CD14-positive monocyte (primary cell): ENCODE results near the gene KNG1. TPM values are rescaled to one million over a fixed set of nuclear protein-coding genes. Genes with fewer than 3 reads are reported as not detected.
"Not testable (repeated sequence)": the region's sequence is repeated elsewhere in the genome, so short reads cannot be mapped to it uniquely, and the experiment has no call there.

ENCODE experiments used
- DNase-seq, 3 donors: peaks; one replicate each; pipeline ENCODE4 v3.0.0-alpha.2; 2011 to 2022
- H2AFZ ChIP-seq: 2 replicates; pipeline ENCODE4 v1.6.0; 2012; ENCODE audit warnings: mild to moderate bottlenecking, low read depth, low read length, inconsistent platforms; ENCODE audit not compliant: insufficient read depth, poor library complexity, severe bottlenecking
- H3K27ac ChIP-seq, 2 donors: 1 replicate in 1 of 2; 2 replicates in 1 of 2; pipeline ENCODE4 v1.5.1; 2012 to 2013; ENCODE audit warnings: low read length in 2 of 2, control low read depth in 1 of 2, inconsistent platforms in 1 of 2, low read depth in 1 of 2, mild to moderate bottlenecking in 1 of 2
- H3K27me3 ChIP-seq, 2 donors: one replicate each; pipeline versions ENCODE4 v1.6.0 to v1.6.1; 2011 to 2013; ENCODE audit warnings: low read length in 2 of 2; ENCODE audit not compliant: control insufficient read depth in 2 of 2, insufficient read depth in 2 of 2
- H3K36me3 ChIP-seq, 2 donors: replicated peaks in 1 of 2; 1 replicate in 1 of 2; 2 replicates in 1 of 2; pipeline versions ENCODE4 v1.5.1 to v1.6.1; 2012 to 2013; ENCODE audit warnings: low read length in 2 of 2, control low read depth in 1 of 2, inconsistent platforms in 1 of 2, mild to moderate bottlenecking in 1 of 2; ENCODE audit not compliant: insufficient read depth in 2 of 2, control insufficient read depth in 1 of 2
- H3K4me1 ChIP-seq, 2 donors: 1 replicate in 1 of 2; 2 replicates in 1 of 2; pipeline versions ENCODE4 v1.5.1 to v1.6.1; 2012 to 2013; ENCODE audit warnings: low read length in 2 of 2, control low read depth in 1 of 2, inconsistent platforms in 1 of 2, mild to moderate bottlenecking in 1 of 2, moderate library complexity in 1 of 2; ENCODE audit not compliant: insufficient read depth in 2 of 2, control insufficient read depth in 1 of 2
- H3K4me2 ChIP-seq: replicated peaks from 2 replicates; pipeline ENCODE3; 2012; ENCODE audit warnings: low read length, moderate library complexity, mild to moderate bottlenecking; ENCODE audit not compliant: poor library complexity, severe bottlenecking; ENCODE audit errors: extremely low read depth
- H3K4me3 ChIP-seq, 3 experiments: fragments of 200-600 bp in 1 of 3; sonication (generic) in 1 of 3; replicated peaks in 1 of 3; 1 replicate in 2 of 3; 2 replicates in 1 of 3; pipeline ENCODE4 v1.5.1; 2011 to 2013; ENCODE audit warnings: low read length in 3 of 3, mild to moderate bottlenecking in 3 of 3, control low read depth in 2 of 3, low read depth in 2 of 3, inconsistent platforms in 1 of 3, moderate library complexity in 1 of 3
- H3K79me2 ChIP-seq: 2 replicates; pipeline ENCODE4 v1.6.0; 2012; ENCODE audit warnings: mild to moderate bottlenecking, control low read depth, inconsistent platforms, low read length, moderate library complexity; ENCODE audit not compliant: insufficient read depth
- H3K9ac ChIP-seq: 2 replicates; pipeline ENCODE4 v1.6.0; 2017; ENCODE audit warnings: low read length, mild to moderate bottlenecking; ENCODE audit not compliant: insufficient read depth, poor library complexity, severe bottlenecking
- H3K9me3 ChIP-seq, 2 donors: replicated peaks in 1 of 2; 1 replicate in 1 of 2; 2 replicates in 1 of 2; pipeline versions ENCODE4 v1.5.1 to v1.6.1; 2012 to 2013; ENCODE audit warnings: low read length in 2 of 2, control low read depth in 1 of 2; ENCODE audit not compliant: control insufficient read depth in 1 of 2, insufficient read depth in 1 of 2
- H4K20me1 ChIP-seq: 2 replicates; pipeline ENCODE4 v1.6.0; 2012; ENCODE audit warnings: mild to moderate bottlenecking, low read length, control low read depth, moderate library complexity; ENCODE audit not compliant: insufficient read depth
- H3K27ac Mint-ChIP-seq, 7 donors: one replicate each; pipeline ENCODE4 v1.8.0; 2020; ENCODE audit warnings: mild to moderate bottlenecking in 7 of 7, mixed read lengths in 7 of 7, moderate library complexity in 6 of 7, inconsistent platforms in 2 of 7
- H3K27me3 Mint-ChIP-seq, 3 donors: one replicate each; pipeline ENCODE4 v1.8.0; 2021 to 2022; ENCODE audit warnings: low read depth in 3 of 3, mild to moderate bottlenecking in 3 of 3, mixed read lengths in 3 of 3, moderate library complexity in 3 of 3, inconsistent platforms in 1 of 3
- H3K36me3 Mint-ChIP-seq, 2 donors: one replicate each; pipeline ENCODE4 v1.8.0; 2020; ENCODE audit warnings: mixed read lengths in 2 of 2, inconsistent platforms in 1 of 2, mild to moderate bottlenecking in 1 of 2
- H3K4me1 Mint-ChIP-seq: one replicate; pipeline ENCODE4 v1.8.0; 2020; ENCODE audit warnings: mild to moderate bottlenecking, mixed read lengths
- H3K4me3 Mint-ChIP-seq, 2 donors: one replicate each; pipeline ENCODE4 v1.8.0; 2020; ENCODE audit warnings: mild to moderate bottlenecking in 2 of 2, mixed read lengths in 2 of 2, moderate library complexity in 1 of 2
- H3K9me3 Mint-ChIP-seq, 7 donors: one replicate each; pipeline ENCODE4 v1.8.0; 2020 to 2022; ENCODE audit warnings: mixed read lengths in 7 of 7, mild to moderate bottlenecking in 6 of 7, moderate library complexity in 6 of 7, inconsistent platforms in 2 of 7
- CTCF ChIP-seq: fragments of 200-600 bp; IDR thresholded peaks from one replicate; pipeline ENCODE4 v1.8.0; 2022; ENCODE audit warnings: antibody characterized with exemption, mild to moderate bottlenecking
- WGBS: methylation state at CpG from one replicate; pipeline ENCODE4 v1.1.5; 2013; ENCODE audit warnings: missing lambda C conversion rate; ENCODE audit not compliant: insufficient coverage; 5-methylcytosine and 5-hydroxymethylcytosine counted together
- intact Hi-C, 2 donors: fragments of 100-400 bp; cut with micrococcal nuclease; formaldehyde crosslinking; loops; one replicate each; pipeline versions ENCODE4 v1.15.0 to v1.15.1; 2023
- polyA plus RNA-seq, 3 donors: library from polyadenylated mRNA; depleted of rRNA in 1 of 3; unstranded in 2 of 3; stranded (reverse) in 1 of 3; fragments of 300-500 nt in 2 of 3; fragments of >200 nt in 1 of 3; fragmentation: Illumina TruSeq in 2 of 3; gene quantifications; 1 replicate in 2 of 3; 2 replicates in 1 of 3; pipeline ENCODE4 v1.2.3, GENCODE V29; 2012 to 2021

KNG1 gene
- polyA plus RNA-seq, 3 donors = not detected

GRCh38 chr3:186682812-186683211, 34.3 kb upstream of the KNG1 start:
- no peak overlapping the region for H3K4me2 ChIP-seq
- H3K9ac ChIP-seq = no peak overlapping the region
- Mint-ChIP-seq H3K4me3 (no peak overlapping the region), H3K9me3 (peaks cover 0 to 24% (median 12%) of the 10 kb centered on the region in 7 donors), H3K4me1 (no peaks in the 10 kb centered on the region), H3K27ac (no peak overlapping the region), H3K36me3 (no peaks in the 10 kb centered on the region), H3K27me3 (peaks cover 8 to 14% (median 13%) of the 10 kb centered on the region in 3 donors)
- no peak overlapping the region for H3K27ac ChIP-seq
- H3K4me1 ChIP-seq = no peaks in the 10 kb centered on the region
- 82% methylated on average over 2 of the region's 3 CpGs for WGBS
- peaks cover 6 to 13% of the 10 kb centered on the region in 2 donors for H3K9me3 ChIP-seq
- intact Hi-C loops = no loop called here
- H4K20me1 ChIP-seq = no peaks in the 10 kb centered on the region
- no peak overlapping the region for H2AFZ ChIP-seq
- H3K36me3 ChIP-seq = no peaks in the 10 kb centered on the region
- H3K79me2 ChIP-seq = no peaks in the 10 kb centered on the region
- TF ChIP-seq CTCF = no peak
- DNase-seq = no peak
- no peaks in the 10 kb centered on the region for H3K27me3 ChIP-seq
- H3K4me3 ChIP-seq = no peak overlapping the region

- WGBS = 88% methylated on average over 3 of the region's 3 CpGs
- Mint-ChIP-seq H3K36me3 (no peaks in the 10 kb centered on the region), H3K4me1 (no peaks in the 10 kb centered on the region), H3K9me3 (peaks cover 0 to 24% (median 14%) of the 10 kb centered on the region in 7 donors), H3K27ac (no peak overlapping the region), H3K4me3 (no peak overlapping the region), H3K27me3 (peaks cover 8 to 13% (median 10%) of the 10 kb centered on the region in 3 donors)
- H3K27me3 ChIP-seq = no peaks in the 10 kb centered on the region
- H3K4me2 ChIP-seq = no peak overlapping the region
- H3K27ac ChIP-seq = no peak overlapping the region
- TF ChIP-seq CTCF = no peak
- H3K36me3 ChIP-seq = no peaks in the 10 kb centered on the region
- peaks cover 6 to 13% of the 10 kb centered on the region in 2 donors for H3K9me3 ChIP-seq
- H2AFZ ChIP-seq = no peak overlapping the region
- H3K9ac ChIP-seq = no peak overlapping the region
- intact Hi-C loops = no loop called here
- no peak for DNase-seq
- H3K4me3 ChIP-seq = no peak overlapping the region
- no peaks in the 10 kb centered on the region for H3K4me1 ChIP-seq
- H4K20me1 ChIP-seq = no peaks in the 10 kb centered on the region
- H3K79me2 ChIP-seq = no peaks in the 10 kb centered on the region
Measured at GRCh38 chr3:186683979-186684378, 33.2 kb upstream of the KNG1 start.

- DNase-seq, H3K4me1 Mint-ChIP-seq, H3K4me3 Mint-ChIP-seq, intact Hi-C loops, H3K36me3 Mint-ChIP-seq, H3K27me3 ChIP-seq, H3K79me2 ChIP-seq, H3K4me1 ChIP-seq, H3K36me3 ChIP-seq, H2AFZ ChIP-seq, H4K20me1 ChIP-seq, H3K27ac Mint-ChIP-seq, H3K27ac ChIP-seq, H3K9ac ChIP-seq, H3K4me3 ChIP-seq, H3K4me2 ChIP-seq: not testable (repeated sequence)
- H3K9me3 ChIP-seq = peaks cover 6 to 13% of the 10 kb centered on the region in 2 donors
- peaks cover 7 to 12% (median 12%) of the 10 kb centered on the region in 3 donors for H3K27me3 Mint-ChIP-seq
- peaks cover 0 to 24% (median 14%) of the 10 kb centered on the region in 7 donors for H3K9me3 Mint-ChIP-seq
- WGBS = no CpG with 5 or more reads among the region's 2 CpGs
Measured at GRCh38 chr3:186686475-186686874, 30.7 kb upstream of the KNG1 start.
